ENCODE measurements around the gene CTAGE4.
A peak's percentile ranks its signal among the peaks of the same experiment; 100 is the strongest.
"Not testable (repeated sequence)": the region's sequence is repeated elsewhere in the genome, so short reads cannot be mapped to it uniquely, and the experiment has no call there.

CTAGE4 gene

DNA sequence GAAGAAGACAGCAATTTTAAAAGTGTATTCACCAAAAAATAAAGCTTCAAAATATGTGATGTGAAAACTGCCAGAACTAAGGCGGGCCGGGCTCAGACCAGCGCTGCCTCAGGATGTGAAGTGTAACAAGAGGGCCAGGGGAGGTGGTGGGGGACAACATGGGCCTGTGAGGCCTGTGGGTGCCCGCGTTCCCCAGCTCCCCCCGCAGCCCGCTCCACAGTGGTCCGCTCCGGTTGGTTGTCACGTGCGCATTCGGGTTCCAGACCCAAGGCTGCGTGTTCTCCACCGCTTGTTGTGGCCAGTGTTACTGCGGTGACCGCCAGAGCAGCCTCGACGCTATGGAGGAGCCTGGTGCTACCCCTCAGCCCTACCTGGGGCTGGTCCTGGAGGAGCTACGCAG lies at the start of gene CTAGE4:
CTAGE4 (plus strand) TSS at position 301 of the 400 bp plus-strand sequence; CDS start at position 339, 38 bp downstream.
- not testable (repeated sequence) for DNase-seq (ENCODE audit: low spot score)

GRCh38 chr7:144134116-144134515 lies 49.1 kb upstream of the CTAGE4 start:
- no peak for DNase-seq (ENCODE audit: low spot score)

GRCh38 chr7:144137501-144137900 lies 45.8 kb upstream of the CTAGE4 start:
- no peak for DNase-seq (ENCODE audit: low spot score)

DNA sequence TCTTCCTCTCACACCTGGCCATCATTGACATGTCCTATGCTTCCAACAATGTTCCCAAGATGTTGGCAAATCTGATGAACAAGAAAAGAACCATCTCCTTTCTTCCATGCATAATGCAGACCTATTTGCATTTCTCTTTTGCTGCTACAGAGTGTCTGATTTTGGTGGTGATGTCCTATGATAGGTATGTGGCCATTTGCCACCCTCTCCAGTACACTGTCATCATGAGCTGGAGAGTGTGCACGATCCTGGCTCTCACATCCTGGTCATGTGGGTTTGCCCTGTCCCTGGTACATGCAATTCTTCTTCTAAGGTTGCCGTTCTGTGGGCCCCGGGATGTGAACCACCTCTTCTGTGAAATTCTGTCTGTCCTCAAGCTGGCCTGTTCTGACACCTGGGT lies 41.1 kb upstream of the CTAGE4 start:
- peak; percentile 1 for DNase-seq (ENCODE audit: low spot score)

DNA sequence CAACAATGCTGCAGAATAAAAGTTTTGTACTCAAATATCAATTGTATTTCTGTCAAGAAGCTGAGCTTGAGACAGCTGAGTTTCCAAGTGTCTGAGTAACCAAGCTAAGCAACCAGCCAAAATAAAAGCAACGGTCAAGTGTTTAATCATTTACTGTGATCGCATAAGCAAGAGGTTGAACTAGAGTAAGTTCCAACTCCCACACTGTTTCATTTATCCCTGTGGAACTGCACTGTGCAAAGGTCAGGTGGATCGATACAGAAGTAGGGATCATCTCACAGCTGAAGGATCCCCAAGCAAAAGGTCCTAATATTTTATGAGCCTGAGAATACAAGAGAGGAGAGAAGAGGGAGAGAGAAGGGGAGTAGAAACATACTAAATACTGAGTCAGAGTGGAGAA lies 38.8 kb upstream of the CTAGE4 start:
- DNase-seq (ENCODE audit: low spot score), result no peak

DNA sequence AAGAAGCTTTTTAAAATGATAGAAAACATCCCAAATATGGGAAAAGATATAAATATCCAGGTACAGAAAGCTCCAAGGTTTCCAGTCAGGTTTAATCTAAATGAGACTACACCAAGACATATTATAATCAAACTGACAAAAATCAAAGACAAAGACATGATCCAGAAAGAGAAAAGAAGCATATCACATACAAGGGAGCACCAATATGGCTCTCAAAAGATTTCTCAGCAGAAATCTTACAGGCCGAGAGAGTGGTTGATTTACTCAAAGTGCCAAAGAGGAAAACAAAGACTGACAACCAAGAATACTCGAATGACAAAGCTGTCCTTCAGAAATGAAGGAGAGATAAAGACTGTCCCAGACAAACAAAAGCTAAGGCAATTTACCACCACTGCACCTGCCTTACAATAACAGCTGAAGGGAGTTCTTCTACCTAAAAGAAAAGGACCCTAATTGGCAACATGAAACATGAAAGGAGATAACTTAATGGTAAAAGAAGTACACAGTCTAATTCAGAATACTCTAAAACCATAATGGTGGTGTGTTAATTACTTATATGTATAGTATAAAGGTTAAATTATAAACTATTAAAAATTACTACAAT lies 34.9 kb upstream of the CTAGE4 start:
- no peak for DNase-seq (ENCODE audit: low spot score)

GRCh38 chr7:144158861-144159260 lies 24.4 kb upstream of the CTAGE4 start:
- DNase-seq (ENCODE audit: low spot score), result no peak

- DNase-seq (ENCODE audit: low spot score), result no peak
Observed at GRCh38 chr7:144164784-144165183, 18.5 kb upstream of the CTAGE4 start.

DNA sequence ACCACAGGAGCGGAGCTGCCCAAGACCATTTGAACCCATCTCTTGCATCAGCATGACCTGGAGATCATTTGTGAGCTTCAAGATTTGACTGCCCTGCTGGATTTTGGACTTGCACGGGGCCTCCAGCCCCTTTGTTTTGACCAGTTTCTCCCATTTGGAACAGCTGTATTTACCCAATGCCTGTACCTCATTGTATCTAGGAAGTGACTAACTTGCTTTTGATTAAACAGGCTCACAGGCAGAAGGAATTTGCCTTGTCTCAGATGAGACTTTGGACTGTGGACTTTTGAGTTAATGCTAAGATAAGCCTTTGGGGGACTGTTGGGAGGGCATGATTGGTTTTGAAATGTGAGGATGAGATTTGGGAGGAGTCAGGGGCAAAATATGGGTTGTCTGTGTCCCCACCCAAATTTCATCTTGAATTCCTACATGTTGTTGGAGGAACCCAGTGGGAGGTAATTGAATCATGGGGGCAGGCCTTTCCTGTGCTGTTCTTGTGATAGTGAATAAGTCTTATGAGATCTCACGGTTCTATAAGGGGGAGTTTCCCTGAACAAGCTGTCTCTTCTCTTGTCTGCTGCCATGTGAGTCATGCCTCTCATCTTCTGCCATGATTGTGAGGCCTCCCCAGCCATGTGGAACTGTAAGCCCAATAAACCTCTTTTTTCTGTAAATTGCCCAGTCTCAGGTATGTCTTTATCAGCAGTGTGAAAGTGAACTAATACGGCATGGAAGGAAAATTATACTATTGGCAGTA lies 11.5 kb upstream of the CTAGE4 start:
- DNase-seq (ENCODE audit: low spot score), result peak; percentile 33

- DNase-seq (ENCODE audit: low spot score), result no peak
Observed at GRCh38 chr7:144174613-144175012, 8.7 kb upstream of the CTAGE4 start.

GRCh38 chr7:144178380-144179164 lies 4.7 kb upstream of the CTAGE4 start:
- peak; percentile 38 for DNase-seq (ENCODE audit: low spot score)

DNA sequence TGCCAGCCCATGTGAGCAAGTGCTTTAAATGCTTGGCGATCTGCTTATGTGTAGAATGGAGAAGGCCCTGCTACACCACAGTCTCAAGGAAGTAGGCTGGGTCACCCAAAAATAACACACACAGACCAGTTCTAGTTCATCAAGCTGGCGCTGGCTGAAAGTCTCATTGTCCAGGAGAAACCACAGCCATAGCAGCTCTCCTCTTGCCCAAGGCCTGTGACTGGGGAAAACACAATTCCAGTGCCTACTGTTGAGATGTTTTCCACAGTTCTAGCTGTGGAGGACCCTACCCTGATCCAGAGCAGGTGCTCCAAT lies 4.1 kb upstream of the CTAGE4 start:
- DNase-seq (ENCODE audit: low spot score), result not testable (repeated sequence)

DNA sequence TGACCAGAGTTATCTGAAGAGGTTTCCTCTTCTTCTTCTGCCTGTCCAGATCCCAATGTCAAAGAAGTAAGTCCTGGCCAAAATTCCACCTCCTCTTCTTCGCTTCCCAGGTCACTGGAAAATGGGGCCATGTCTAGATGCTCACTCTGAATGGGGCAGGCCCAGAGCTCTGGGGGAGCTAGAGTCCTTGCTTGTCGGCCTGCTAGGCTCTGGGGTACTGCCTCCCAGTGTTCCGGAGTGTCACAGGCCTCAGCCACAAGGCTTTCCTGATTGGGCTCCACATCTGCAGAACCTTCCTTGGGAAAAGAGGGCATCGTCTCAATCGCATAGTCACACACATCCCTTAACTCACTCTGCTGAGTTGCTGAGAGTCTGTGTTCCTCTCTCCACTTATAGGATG lies 4.6 kb downstream of the CTAGE4 start:
- DNase-seq (ENCODE audit: low spot score), result not testable (repeated sequence)

- DNase-seq (ENCODE audit: low spot score), result not testable (repeated sequence)
Observed at GRCh38 chr7:144188578-144189171, 5.4 kb downstream of the CTAGE4 start.

DNA sequence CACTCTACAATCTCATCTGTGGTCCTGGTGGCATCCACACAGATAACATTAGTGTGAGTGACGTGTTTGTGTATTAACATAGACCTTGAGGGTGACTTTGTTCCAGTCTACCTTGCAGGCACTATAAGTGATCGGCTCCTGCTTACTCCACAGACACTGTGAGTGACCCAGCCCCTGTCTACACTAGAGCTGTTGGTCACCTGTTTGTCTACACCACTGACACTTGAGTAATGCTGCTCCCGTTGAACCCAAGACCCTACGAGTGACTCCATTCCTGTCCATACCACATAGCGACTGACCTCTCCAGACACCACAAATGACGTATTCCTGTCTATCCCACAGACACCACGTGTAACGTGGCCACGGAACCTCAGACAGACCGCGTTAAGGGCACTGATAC lies 10.5 kb downstream of the CTAGE4 start:
- not testable (repeated sequence) for DNase-seq (ENCODE audit: low spot score)

DNA sequence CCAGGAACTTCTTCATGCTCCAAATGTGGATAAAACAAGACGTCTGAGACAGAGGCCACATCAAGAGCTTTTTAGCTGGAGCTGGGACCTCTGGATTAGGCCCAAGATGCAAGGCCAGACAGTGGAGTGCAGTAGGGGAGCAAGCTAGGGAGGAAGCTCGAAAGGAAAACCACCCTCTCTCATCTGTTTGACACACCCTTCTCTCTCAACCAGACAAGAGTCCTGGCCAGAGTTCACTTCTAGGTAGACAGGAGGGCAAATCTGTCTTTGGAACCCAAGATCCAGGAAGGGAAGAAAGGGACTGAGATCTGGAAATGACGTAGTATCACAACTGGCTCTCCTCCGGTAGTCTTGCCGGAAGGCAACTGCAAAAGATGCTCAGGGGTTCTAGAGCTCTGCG lies 11.2 kb downstream of the CTAGE4 start:
- not testable (repeated sequence) for DNase-seq (ENCODE audit: low spot score)

DNA sequence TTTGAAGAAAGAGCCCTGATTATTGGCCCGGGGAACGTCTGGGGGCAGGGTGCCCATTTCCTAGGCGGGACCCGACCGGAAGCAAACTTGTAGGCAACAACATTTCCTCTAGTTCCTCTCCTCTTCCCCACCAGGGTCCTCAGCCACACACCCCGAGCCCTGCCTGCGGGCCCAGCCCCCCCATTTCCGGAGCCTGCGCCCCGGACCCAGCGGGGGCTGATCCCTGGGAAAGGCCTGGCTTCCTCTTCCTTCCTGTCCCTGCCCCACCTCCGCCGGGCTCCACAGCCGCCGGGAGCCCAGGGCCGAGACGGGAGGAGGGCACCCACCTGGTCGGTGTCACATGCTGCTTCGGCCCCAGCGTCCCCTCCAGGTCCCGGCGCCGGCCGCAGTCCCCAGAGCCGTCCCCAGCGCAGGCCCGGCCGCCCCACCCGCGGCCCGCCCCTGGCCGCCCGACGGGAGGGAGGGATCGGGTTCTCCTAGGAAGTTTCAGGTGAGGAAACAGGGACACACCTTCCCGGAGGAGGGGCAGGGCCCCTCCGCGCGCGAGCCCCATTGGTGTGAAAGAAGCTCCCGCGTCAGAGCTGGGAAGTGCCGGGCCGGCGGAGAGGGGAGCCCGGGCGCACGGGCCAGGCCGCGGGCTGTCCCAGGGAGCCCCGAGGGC lies 12.1 kb downstream of the CTAGE4 start, which contains the start of gene ARHGEF35:
ARHGEF35 (minus strand) TSS at position 622 of the 661 bp plus-strand sequence. CDS start 7,450 bp downstream, outside the sequence.
- not testable (repeated sequence) for DNase-seq (ENCODE audit: low spot score)

DNA sequence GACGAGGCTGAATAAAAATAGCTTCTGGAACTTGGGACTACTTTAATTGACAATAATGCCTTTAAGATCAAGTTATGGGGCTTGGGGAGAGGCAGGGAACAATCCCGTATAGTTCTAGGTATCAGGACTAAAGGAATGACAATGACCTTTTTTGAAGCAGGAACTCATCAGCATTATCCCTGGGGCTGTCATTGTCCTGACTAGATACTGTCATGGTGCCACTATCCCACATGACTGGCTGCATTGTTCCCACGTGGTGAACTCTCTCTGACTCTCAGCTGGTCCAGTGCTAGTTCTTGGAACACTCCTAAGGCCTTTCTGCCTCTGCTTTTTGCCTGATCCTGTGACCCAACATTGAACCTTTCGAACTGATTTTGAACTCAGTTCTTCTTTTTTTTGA lies 15.7 kb downstream of the CTAGE4 start:
- DNase-seq (ENCODE audit: low spot score), result not testable (repeated sequence)

GRCh38 chr7:144201978-144202377 lies 18.7 kb downstream of the CTAGE4 start:
- not testable (repeated sequence) for DNase-seq (ENCODE audit: low spot score)

DNA sequence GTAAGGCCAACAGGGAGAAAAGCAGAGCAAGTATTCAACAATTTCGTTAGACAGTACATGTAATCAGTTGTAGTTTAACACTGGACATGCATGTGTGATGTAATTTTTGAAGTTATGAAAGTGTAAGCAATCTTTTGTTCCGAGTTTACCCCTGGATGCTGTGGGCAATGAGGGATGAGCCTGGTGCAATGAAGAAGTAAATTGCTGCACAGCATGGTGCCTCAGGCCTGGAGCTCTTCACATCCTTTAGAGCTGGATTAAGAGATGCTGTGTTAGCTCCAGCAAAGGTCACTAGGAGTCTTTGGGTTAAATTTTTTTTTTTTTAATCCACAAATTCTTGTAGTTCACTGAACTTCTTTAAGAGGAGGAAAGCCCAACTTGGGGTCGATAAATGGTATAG lies 19.8 kb downstream of the CTAGE4 start:
- not testable (repeated sequence) for DNase-seq (ENCODE audit: low spot score)

DNA sequence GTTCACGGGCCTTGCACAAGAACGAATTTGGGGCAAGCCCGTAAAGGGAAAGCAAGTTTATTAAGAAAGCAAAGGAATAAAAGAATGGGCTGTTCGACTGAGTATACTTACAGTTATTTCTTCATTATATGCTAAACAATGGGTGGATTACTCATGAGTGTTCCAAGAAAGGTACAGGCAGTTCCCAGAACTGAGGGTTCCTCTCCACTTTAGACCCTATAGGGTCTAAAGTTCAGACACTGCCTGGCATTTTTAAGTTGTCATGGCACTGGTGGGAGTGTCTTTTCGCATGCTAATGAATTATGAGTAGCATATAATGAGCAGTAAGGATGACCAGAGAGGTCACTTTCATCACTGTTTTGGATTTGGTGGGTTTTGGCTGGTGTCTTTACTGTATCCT lies 22.0 kb downstream of the CTAGE4 start:
- not testable (repeated sequence) for DNase-seq (ENCODE audit: low spot score)

DNA sequence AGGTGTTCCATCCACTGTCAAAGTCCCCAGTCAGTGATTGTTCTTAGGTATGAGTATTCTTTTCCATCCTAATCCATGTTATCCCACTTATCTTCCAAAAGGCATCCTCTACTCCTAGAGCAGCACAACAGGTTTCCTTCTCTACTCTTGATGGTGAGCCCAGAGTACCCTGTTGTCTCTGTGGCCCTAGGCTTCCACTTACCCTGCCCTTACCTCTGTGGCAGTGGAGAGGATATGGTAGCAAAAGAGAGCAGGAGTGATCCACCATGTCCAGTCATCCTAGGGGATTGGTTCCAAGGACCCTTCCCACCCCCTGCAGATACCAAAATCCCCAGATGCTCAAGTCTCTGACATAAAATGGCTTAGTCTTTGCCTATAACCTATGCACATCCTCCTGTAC lies 33.9 kb downstream of the CTAGE4 start:
- DNase-seq (ENCODE audit: low spot score), result not testable (repeated sequence)
